Retinal pigment epithelial cell (primary cell): ENCODE data around the gene ERMAP.

ENCODE experiments used
- DNase-seq: peaks from one replicate; pipeline ENCODE4 v3.0.0-alpha.2; 2010; ENCODE audit warnings: low read depth
- H3K4me3 ChIP-seq: 2 replicates; pipeline ENCODE4 v1.5.1; 2011; ENCODE audit warnings: mild to moderate bottlenecking, low read length, control low read depth, moderate library complexity
- CTCF ChIP-seq: conservative IDR thresholded peaks from 2 replicates; pipeline ENCODE4 v1.5.1; 2011; ENCODE audit warnings: low read depth, low read length, control low read depth, inconsistent platforms

The ERMAP gene

GRCh38 chr1:42832641-42833240 is 15.8 kb downstream of the ERMAP start:
- H3K4me3 ChIP-seq: no peak overlapping the region
- TF ChIP-seq CTCF: no peak
- DNase-seq: no peak

GRCh38 chr1:42833981-42834380 is 17.1 kb downstream of the ERMAP start:
- H3K4me3 ChIP-seq: no peak overlapping the region
- TF ChIP-seq CTCF: no peak
- DNase-seq: no peak

GRCh38 chr1:42834803-42835202 is 17.9 kb downstream of the ERMAP start:
- DNase-seq: no peak
- no peak overlapping the region for H3K4me3 ChIP-seq
- TF ChIP-seq CTCF: no peak

GRCh38 chr1:42835422-42835821 is 18.5 kb downstream of the ERMAP start:
- no peak overlapping the region for H3K4me3 ChIP-seq
- DNase-seq: no peak
- TF ChIP-seq CTCF: no peak

GRCh38 chr1:42837709-42838108 is 20.8 kb downstream of the ERMAP start:
- DNase-seq: no peak
- H3K4me3 ChIP-seq: no peak overlapping the region

GRCh38 chr1:42838482-42839190 is 21.7 kb downstream of the ERMAP start:
- no peak for DNase-seq
- no peak for TF ChIP-seq CTCF
- H3K4me3 ChIP-seq: no peak overlapping the region

More at GRCh38 chr1:42837709-42838108, 20.8 kb downstream of the ERMAP start:
- no peak for TF ChIP-seq CTCF

GRCh38 chr1:42841010-42841409 is 24.1 kb downstream of the ERMAP start:
- no peak for TF ChIP-seq CTCF
- DNase-seq: no peak
- H3K4me3 ChIP-seq: no peak overlapping the region
